OCI-LY1 (cell line): ENCODE results near the gene PYCR2.

Experiments used
- H2AFZ ChIP-seq: fragments of 200-600 bp; sonication (generic), shearing (Covaris generic); 2 replicates; pipeline ENCODE4 v1.6.0; 2014; ENCODE audit warnings: antibody characterized with exemption, mild to moderate bottlenecking, low read length
- H3F3A ChIP-seq: fragments of 200-600 bp; sonication (generic), shearing (Covaris generic); 2 replicates; pipeline ENCODE4 v1.6.0; 2014; ENCODE audit warnings: mild to moderate bottlenecking, antibody characterized with exemption, low read length, moderate library complexity; ENCODE audit not compliant: insufficient read depth
- H3K27ac ChIP-seq: fragments of 200-600 bp; sonication (generic); 2 replicates; pipeline ENCODE4 v1.5.1; 2014; ENCODE audit warnings: low read length, mixed run types, mild to moderate bottlenecking, low read depth; ENCODE audit not compliant: poor library complexity, severe bottlenecking
- H3K27me3 ChIP-seq: fragments of 200-600 bp; sonication (generic); 2 replicates; pipeline ENCODE4 v1.6.0; 2014; ENCODE audit warnings: antibody characterized with exemption, mild to moderate bottlenecking, low read length, moderate library complexity; ENCODE audit not compliant: insufficient read depth
- H3K36me3 ChIP-seq: fragments of 200-600 bp; sonication (generic); 2 replicates; pipeline ENCODE4 v1.6.1; 2014; ENCODE audit warnings: mild to moderate bottlenecking, antibody characterized with exemption, low read length, moderate library complexity, mixed read lengths; ENCODE audit not compliant: insufficient read depth
- H3K4me1 ChIP-seq: fragments of 200-600 bp; sonication (generic); 2 replicates; pipeline ENCODE4 v1.5.1; 2014; ENCODE audit warnings: mild to moderate bottlenecking, low read length, moderate library complexity; ENCODE audit not compliant: insufficient read depth, severe bottlenecking
- H3K4me2 ChIP-seq: fragments of 200-600 bp; sonication (generic), shearing (Covaris generic); 2 replicates; pipeline ENCODE4 v1.6.1; 2014; ENCODE audit warnings: low read length
- H3K4me3 ChIP-seq: fragments of 200-600 bp; sonication (generic); 2 replicates; pipeline ENCODE4 v1.5.1; 2014; ENCODE audit warnings: low read length, low read depth, mild to moderate bottlenecking, mixed read lengths; ENCODE audit not compliant: poor library complexity, severe bottlenecking
- H3K79me2 ChIP-seq: fragments of 200-600 bp; shearing (Covaris generic); 2 replicates; pipeline ENCODE4 v1.6.1; 2016; ENCODE audit warnings: mixed run types, low read length, mixed read lengths; ENCODE audit not compliant: insufficient read depth
- H3K9ac ChIP-seq: fragments of 200-600 bp; sonication (generic), shearing (Covaris generic); 2 replicates; pipeline ENCODE4 v1.6.1; 2014; ENCODE audit warnings: mild to moderate bottlenecking, low read length, mixed read lengths
- H3K9me2 ChIP-seq: fragments of 200-600 bp; sonication (generic), shearing (Covaris generic); 2 replicates; pipeline ENCODE4 v1.6.1; 2014; ENCODE audit warnings: low read depth, mild to moderate bottlenecking, low read length, mixed read lengths
- H3K9me3 ChIP-seq: fragments of 200-600 bp; shearing (Covaris generic); 2 replicates; pipeline ENCODE4 v1.6.1; 2014; ENCODE audit warnings: low read length, mixed read lengths
- H4K20me1 ChIP-seq: fragments of 200-600 bp; sonication (generic), shearing (Covaris generic); 2 replicates; pipeline ENCODE4 v1.6.0; 2016; ENCODE audit warnings: mild to moderate bottlenecking, low read length; ENCODE audit not compliant: insufficient read depth
- CTCF ChIP-seq: fragments of 200-600 bp; sonication (generic), shearing (Covaris generic); IDR thresholded peaks from 2 replicates; pipeline ENCODE4 v1.5.1; 2017; ENCODE audit warnings: mild to moderate bottlenecking, antibody characterized with exemption, low read length, moderate library complexity, mixed read lengths
- EZH2 ChIP-seq: fragments of 200-600 bp; sonication (generic), shearing (Covaris generic); IDR thresholded peaks from 2 replicates; pipeline ENCODE4 v1.8.0; 2017; ENCODE audit warnings: borderline replicate concordance, mixed run types, mild to moderate bottlenecking, antibody characterized with exemption, low read length, moderate library complexity, mixed read lengths

Gene PYCR2

DNA sequence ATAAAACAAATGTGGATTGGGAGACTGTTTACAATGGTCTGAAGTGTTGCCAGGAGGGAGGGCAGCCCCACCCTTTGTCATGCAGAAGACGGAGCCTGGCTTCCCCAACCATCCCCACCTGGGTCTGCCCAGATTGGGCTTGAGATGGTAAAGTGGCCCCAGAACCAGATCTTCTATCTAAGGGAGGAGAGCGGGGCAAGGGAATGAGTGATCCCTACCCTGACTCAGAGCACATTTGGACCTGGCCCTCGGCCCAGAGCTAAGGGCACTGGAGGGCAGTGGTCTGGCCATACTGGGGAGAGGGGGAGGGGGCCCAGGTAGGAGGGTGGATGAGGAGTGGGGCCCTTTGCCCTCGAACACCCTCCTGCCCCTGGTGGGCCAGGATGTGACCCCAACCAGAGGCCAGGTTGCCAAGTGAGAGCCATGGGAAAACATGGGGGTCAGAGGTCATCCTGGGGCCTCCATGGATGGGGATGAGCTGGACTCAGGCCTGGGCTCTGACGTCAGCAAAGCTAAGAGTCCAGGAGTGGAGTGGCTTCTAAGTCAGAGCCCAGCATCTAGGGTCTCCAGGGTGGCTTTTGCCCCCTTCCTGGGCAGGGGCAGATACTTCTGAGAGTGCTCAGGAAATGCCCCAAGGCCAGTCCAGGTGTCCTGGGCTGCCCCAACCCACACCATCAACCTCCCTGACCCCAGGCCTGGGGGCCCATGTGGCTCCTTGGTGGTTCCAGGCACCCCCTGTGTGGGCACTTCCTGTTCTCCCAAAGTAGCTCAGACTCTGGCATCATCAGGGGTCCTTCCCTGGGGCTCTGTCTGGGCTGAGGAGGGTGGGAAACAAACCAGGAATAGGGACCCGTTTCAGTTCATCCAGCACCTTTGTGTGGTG is 33.5 kb downstream of the PYCR2 start:
- no peaks in the 10 kb centered on the region for H3F3A ChIP-seq
- TF ChIP-seq EZH2 (no peak), CTCF (no peak)
- no peaks in the 10 kb centered on the region for H3K36me3 ChIP-seq
- no peaks in the 10 kb centered on the region; the same call in 1 of the 2 replicates for H3K27me3 ChIP-seq
- no peak overlapping the region for H3K4me3 ChIP-seq
- H3K9me3 ChIP-seq, result no peaks in the 10 kb centered on the region
- H3K9me2 ChIP-seq, result no peaks in the 10 kb centered on the region
- no peaks in the 10 kb centered on the region for H3K4me1 ChIP-seq
- H4K20me1 ChIP-seq, result no peaks in the 10 kb centered on the region
- H3K4me2 ChIP-seq, result no peak overlapping the region
- H2AFZ ChIP-seq, result no peak overlapping the region
- H3K27ac ChIP-seq, result no peak overlapping the region
- H3K79me2 ChIP-seq, result no peaks in the 10 kb centered on the region
- H3K9ac ChIP-seq, result no peak overlapping the region

- Histone ChIP-seq H2AFZ (no peak overlapping the region), H3K27me3 (no peaks in the 10 kb centered on the region; the same call in 1 of the 2 replicates), H3K4me1 (no peaks in the 10 kb centered on the region), H3K79me2 (no peaks in the 10 kb centered on the region), H3K9me3 (no peaks in the 10 kb centered on the region), H3K4me3 (no peak overlapping the region), H4K20me1 (no peaks in the 10 kb centered on the region), H3K9me2 (no peaks in the 10 kb centered on the region), H3K36me3 (no peaks in the 10 kb centered on the region), H3F3A (no peaks in the 10 kb centered on the region), H3K27ac (no peak overlapping the region), H3K9ac (no peak overlapping the region), H3K4me2 (no peak overlapping the region)
- TF ChIP-seq CTCF, result no peak
- TF ChIP-seq EZH2, result no peak
Measured at GRCh38 chr1:225889743-225890142, 34.3 kb downstream of the PYCR2 start.

DNA sequence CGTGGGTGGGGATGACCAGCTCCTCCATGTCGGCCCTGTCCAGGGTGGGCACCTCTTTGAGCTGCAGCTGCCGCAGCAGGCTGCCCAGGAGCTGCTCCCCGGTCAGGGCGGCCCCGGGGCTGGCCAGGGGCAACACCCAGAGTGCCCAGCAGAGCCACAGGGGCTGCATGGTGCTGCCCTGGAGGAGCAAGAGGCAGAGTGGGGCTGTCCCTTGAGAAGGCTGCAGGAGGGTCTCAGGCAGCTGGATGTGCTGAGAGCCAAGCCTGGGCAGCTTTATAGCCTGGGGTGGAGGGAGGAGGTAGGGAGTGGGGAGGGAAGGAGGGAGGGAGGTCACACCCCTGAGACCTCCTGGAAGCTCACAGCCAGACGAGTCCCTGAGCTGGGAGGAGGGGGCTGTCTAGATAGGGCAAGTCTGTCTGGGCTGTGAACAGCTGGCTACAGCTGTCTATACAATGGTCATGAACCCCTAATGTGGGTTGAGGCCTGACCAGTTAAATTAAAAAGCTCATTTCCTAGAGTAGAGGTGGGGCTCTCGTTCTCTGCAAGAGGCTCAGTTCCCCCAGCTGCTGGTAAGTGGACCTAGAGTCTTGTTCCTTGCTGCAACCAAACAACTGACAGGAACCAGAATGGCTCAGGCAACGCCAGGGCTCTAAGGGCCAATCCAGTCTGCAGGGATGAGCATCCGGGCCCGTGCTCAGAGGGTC is 35.0 kb downstream of the PYCR2 start, which contains the start of gene LEFTY1:
Gene LEFTY1, minus strand, starts transcription at position 249 of the 704 bp plus-strand sequence. Its CDS starts 80 bp downstream, at position 169.
- Histone ChIP-seq H3K9me2 (no peaks in the 10 kb centered on the region), H2AFZ (no peak within 1 kb of the TSS)

More for the DNA sequence above, 35.0 kb downstream of the PYCR2 start, which contains the start of gene LEFTY1:
- H3K79me2 ChIP-seq, result no peaks in the 10 kb centered on the region
- no peaks in the 10 kb centered on the region for H3F3A ChIP-seq
- H4K20me1 ChIP-seq, result no peaks in the 10 kb centered on the region
- H3K9ac ChIP-seq, result no peak within 1 kb of the TSS
- H3K27me3 ChIP-seq, result no peaks in the 10 kb centered on the region; the same call in 1 of the 2 replicates
- H3K4me2 ChIP-seq, result no peak within 1 kb of the TSS
- H3K9me3 ChIP-seq, result no peaks in the 10 kb centered on the region
- H3K27ac ChIP-seq, result no peak within 1 kb of the TSS
- H3K4me1 ChIP-seq, result no peaks in the 10 kb centered on the region
- no peak within 1 kb of the TSS for H3K4me3 ChIP-seq
- no peaks in the 10 kb centered on the region for H3K36me3 ChIP-seq
- no peak for TF ChIP-seq EZH2
- no peak for TF ChIP-seq CTCF
